ENCODE results near the gene FAM222B.

GRCh38 chr17:28860363-28860808 is 17.8 kb upstream of the FAM222B start:
- TF ChIP-seq POLR2A (IDR thresholded peaks at IDR 0.05; ENCODE audit: low read length) (peak; percentile 91), GATA1 (IDR thresholded peaks at IDR 0.05; ENCODE audit: low read depth, low read length) (no peak)

Data from erythroblast (primary cell).